Parathyroid adenoma (tissue), 2 donors: Measurements from ENCODE around the gene FBRSL1.

Experiments used
- H2AFZ ChIP-seq: fragments of 300-600 bp; sonication (generic); one replicate; pipeline ENCODE4 v1.7.0; 2017; ENCODE audit warnings: antibody characterized with exemption, mild to moderate bottlenecking
- H3K27ac ChIP-seq: fragments of 300-600 bp; sonication (generic); one replicate; pipeline ENCODE4 v1.7.0; 2017
- H3K27me3 ChIP-seq: fragments of 300-600 bp; sonication (generic); one replicate; pipeline ENCODE4 v1.7.0; 2017; ENCODE audit warnings: low read length; ENCODE audit not compliant: control insufficient read depth, insufficient read depth
- H3K36me3 ChIP-seq: fragments of 300-600 bp; sonication (generic); one replicate; pipeline ENCODE4 v1.7.0; 2017; ENCODE audit warnings: low read length; ENCODE audit not compliant: control insufficient read depth, insufficient read depth
- H3K4me1 ChIP-seq: fragments of 300-600 bp; sonication (generic); one replicate; pipeline ENCODE4 v1.7.0; 2017; ENCODE audit warnings: control low read depth
- H3K4me2 ChIP-seq: fragments of 300-600 bp; sonication (generic); one replicate; pipeline ENCODE4 v1.7.0; 2017; ENCODE audit warnings: low read length
- H3K4me3 ChIP-seq: fragments of 300-600 bp; sonication (generic); one replicate; pipeline ENCODE4 v1.7.0; 2017; ENCODE audit warnings: low read depth, low read length
- H3K79me2 ChIP-seq: fragments of 300-600 bp; sonication (generic); one replicate; pipeline ENCODE4 v1.7.0; 2017; ENCODE audit warnings: control low read depth
- H3K9ac ChIP-seq: fragments of 300-600 bp; sonication (generic); one replicate; pipeline ENCODE4 v1.7.0; 2017; ENCODE audit warnings: mild to moderate bottlenecking
- H3K9me3 ChIP-seq: fragments of 300-600 bp; sonication (generic); one replicate; pipeline ENCODE4 v1.7.0; 2017; ENCODE audit warnings: low read length; ENCODE audit not compliant: control insufficient read depth
- CTCF ChIP-seq: fragments of 300-600 bp; sonication (generic); IDR thresholded peaks from one replicate; pipeline ENCODE4 v1.7.0; 2017; ENCODE audit warnings: antibody characterized with exemption, mild to moderate bottlenecking
- donor health status: primary hyperparathyroidism.

Gene FBRSL1

DNA sequence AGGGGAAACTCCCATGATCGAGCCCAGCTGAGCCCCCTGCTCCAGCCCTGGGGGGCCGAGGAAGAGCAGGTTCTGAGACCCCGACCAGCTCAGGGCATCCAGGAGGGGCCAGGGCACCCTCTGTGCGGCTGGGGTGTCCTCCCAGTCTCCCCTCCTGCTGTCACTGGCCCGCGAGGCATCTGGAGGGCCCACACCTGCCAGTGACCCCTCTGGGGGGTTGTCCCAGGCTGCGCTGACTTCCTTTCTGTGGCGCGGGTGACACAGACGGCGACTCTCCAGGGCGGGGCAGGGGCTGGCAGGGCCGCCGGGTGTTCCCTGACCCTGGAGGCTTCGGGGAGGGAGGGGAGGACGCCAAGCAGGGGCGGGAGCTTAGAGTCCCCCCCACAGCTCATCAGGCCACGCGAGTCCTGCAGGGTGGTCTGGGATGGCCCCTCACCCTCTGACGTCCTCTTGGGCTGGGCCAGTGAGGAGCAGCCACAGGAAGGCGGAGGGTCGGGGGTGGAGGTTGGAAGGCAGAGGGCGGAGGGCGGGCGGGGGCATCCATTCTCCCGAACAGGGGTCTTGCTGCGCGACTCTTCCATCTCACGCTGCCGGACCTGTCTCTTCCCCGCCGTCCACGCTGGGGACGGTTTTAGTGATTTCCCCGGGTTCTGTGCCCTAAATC is 38.6 kb upstream of the FBRSL1 start:
- no peak overlapping the region for H3K4me2 ChIP-seq
- no peak overlapping the region for H2AFZ ChIP-seq
- no peak overlapping the region for H3K27ac ChIP-seq
- TF ChIP-seq CTCF, result no peak
- H3K36me3 ChIP-seq, result no peaks in the 10 kb centered on the region
- no peaks in the 10 kb centered on the region for H3K27me3 ChIP-seq
- no peaks in the 10 kb centered on the region for H3K79me2 ChIP-seq
- no peak overlapping the region for H3K4me3 ChIP-seq
- H3K4me1 ChIP-seq, result no peaks in the 10 kb centered on the region
- no peak overlapping the region for H3K9ac ChIP-seq
- no peaks in the 10 kb centered on the region for H3K9me3 ChIP-seq

DNA sequence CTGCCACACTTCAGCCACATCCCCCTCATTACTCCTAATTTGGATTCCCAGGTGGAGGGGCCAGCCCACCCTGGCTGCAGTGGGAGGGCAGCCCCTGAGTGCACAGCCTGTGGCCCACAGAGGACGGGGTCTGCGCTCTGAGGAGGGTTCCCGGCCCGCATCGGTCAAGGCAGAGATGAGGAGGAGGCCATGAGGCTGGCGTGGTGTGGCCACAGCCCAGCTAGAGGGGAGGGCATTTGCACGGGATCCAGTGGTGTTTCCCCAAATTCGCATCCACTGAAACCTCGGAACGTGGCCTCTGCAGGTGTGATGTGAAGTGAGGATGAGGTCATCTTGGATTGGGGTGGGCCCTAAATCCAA is 38.1 kb upstream of the FBRSL1 start:
- Histone ChIP-seq H3K36me3 (no peaks in the 10 kb centered on the region), H3K27ac (no peak overlapping the region), H3K4me3 (no peak overlapping the region), H3K4me1 (no peaks in the 10 kb centered on the region), H3K9me3 (no peaks in the 10 kb centered on the region), H3K9ac (no peak overlapping the region), H2AFZ (no peak overlapping the region), H3K79me2 (no peaks in the 10 kb centered on the region), H3K4me2 (no peak overlapping the region), H3K27me3 (no peaks in the 10 kb centered on the region)
- TF ChIP-seq CTCF, result no peak

GRCh38 chr12:132452596-132453350 is 37.2 kb upstream of the FBRSL1 start:
- Histone ChIP-seq H3K4me1 (no peaks in the 10 kb centered on the region), H3K9me3 (no peaks in the 10 kb centered on the region), H3K36me3 (no peaks in the 10 kb centered on the region), H3K4me2 (no peak overlapping the region), H2AFZ (no peak overlapping the region), H3K79me2 (no peaks in the 10 kb centered on the region), H3K9ac (no peak overlapping the region), H3K27ac (no peak overlapping the region), H3K4me3 (no peak overlapping the region), H3K27me3 (no peaks in the 10 kb centered on the region)
- no peak for TF ChIP-seq CTCF

- no peaks in the 10 kb centered on the region for H3K4me1 ChIP-seq
Observed at GRCh38 chr12:132453361-132454192, 36.4 kb upstream of the FBRSL1 start.

More at GRCh38 chr12:132453361-132454192, 36.4 kb upstream of the FBRSL1 start:
- no peak for TF ChIP-seq CTCF
- no peaks in the 10 kb centered on the region for H3K79me2 ChIP-seq
- no peak overlapping the region for H3K4me2 ChIP-seq
- H3K9me3 ChIP-seq, result no peaks in the 10 kb centered on the region
- H3K27me3 ChIP-seq, result no peaks in the 10 kb centered on the region
- no peak overlapping the region for H3K4me3 ChIP-seq
- H3K36me3 ChIP-seq, result no peaks in the 10 kb centered on the region
- no peak overlapping the region for H3K9ac ChIP-seq
- H2AFZ ChIP-seq, result no peak overlapping the region
- no peak overlapping the region for H3K27ac ChIP-seq
